Activated CD8-positive, alpha-beta memory T cell treated with anti-CD3 and anti-CD28 coated beads for 1 hour (primary cell): ENCODE results near the gene FAM25A.
"Not testable (repeated sequence)": the region's sequence is repeated elsewhere in the genome, so short reads cannot be mapped to it uniquely, and the experiment has no call there.

Experiments used
- DNase-seq, 2 donors: peaks; one replicate each; pipeline ENCODE4 v3.0.0-alpha.2; 2020; ENCODE audit warnings: low read depth in 1 of 2; ENCODE audit errors: extremely low read depth in 1 of 2

FAM25A gene

DNA sequence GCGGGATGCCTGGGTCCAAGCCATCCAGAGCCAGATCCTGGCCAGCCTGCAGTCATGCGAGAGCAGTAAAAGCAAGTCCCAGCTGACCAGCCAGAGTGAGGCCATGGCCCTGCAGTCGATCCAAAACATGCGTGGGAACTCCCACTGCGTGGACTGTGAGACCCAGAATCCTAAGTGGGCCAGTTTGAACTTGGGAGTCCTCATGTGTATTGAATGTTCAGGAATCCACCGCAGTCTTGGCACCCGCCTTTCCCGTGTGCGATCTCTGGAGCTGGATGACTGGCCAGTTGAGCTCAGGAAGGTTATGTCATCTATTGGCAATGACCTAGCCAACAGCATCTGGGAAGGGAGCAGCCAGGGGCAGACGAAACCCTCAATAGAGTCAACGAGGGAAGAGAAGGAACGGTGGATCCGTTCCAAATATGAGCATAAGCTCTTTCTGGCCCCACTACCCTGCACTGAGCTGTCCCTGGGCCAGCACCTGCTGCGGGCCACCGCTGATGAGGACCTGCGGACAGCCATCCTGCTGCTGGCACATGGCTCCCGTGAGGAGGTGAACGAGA, 10.9 kb upstream of the FAM25A start:
- not testable (repeated sequence) for DNase-seq

DNA sequence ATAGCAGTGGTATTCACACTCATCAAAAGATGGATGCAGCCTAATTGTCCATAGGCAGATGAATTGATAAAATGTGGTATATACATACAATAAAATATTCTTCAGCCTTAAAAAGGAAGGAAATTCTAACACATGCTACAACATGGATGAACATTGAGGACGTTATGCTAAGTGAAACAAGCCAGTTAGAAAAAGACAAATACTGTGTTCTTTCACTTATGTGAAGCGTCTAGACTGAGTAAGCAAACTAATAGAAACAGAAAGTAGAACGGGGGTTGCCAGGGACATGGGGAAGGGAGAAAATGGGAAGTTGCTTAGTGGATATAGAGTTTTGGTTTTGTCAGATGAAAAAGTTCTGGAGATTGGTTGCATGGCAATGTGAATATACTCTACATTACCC, 6.6 kb upstream of the FAM25A start:
- DNase-seq: not testable (repeated sequence)

DNA sequence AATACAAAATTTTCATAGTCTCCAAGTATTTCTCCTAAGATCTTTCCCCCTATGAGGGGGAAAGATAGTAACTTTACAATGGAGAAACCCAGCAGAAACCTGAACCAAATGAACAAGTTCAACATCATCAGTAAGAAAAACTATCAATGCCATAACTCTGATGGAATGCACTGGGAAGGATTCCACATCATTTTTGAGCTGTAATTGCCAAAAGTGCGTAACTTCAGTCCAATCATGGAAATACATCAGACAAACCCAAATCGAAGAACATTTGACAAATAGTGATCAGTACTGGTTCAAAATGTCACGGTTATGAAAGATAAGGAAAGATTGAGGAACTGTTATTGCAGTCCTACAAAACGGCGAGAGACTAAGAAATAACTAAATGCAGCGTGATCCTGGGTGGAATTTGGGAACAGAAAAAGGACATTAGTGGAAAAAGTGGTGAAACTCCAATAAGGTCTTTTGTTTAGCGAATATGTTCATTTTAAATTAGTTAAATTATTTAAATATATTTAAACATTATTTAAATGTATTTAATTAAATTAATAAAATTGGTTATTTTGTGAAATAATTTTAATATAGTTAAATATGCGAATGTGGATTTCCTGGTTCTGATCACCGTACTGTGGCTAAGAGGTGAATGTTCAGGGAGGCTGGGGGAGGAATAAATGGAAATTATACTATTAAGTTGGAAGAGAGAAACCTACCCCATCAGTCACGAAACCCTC, 4.9 kb upstream of the FAM25A start:
- DNase-seq: not testable (repeated sequence)

- DNase-seq: not testable (repeated sequence)
Measured at GRCh38 chr10:87018127-87018526, 2.0 kb upstream of the FAM25A start.

DNA sequence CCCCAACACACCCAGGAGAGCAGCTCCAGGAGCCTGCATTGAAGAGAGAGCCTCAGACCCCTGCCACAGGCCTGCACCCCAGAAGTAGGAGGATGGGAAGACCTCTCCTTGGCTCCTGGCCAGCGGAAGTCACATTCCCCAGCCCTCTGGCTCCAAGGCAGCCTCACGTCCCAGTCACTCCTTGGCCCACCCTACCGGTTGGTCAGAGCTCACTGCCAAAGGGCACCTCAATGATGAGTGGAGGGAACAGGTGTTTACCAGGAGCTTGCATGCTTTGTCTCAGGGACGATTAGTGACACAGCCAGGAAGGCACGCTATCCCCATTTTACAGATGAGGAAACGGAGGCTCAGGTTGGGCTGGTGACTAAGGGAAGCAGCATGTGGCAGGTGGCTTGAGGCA, 1.0 kb upstream of the FAM25A start:
- DNase-seq: not testable (repeated sequence)

GRCh38 chr10:87019504-87019903, 590 bp upstream of the FAM25A start:
- DNase-seq: not testable (repeated sequence)

GRCh38 chr10:87025285-87025958, 5.3 kb downstream of the FAM25A start:
- DNase-seq: not testable (repeated sequence)

DNA sequence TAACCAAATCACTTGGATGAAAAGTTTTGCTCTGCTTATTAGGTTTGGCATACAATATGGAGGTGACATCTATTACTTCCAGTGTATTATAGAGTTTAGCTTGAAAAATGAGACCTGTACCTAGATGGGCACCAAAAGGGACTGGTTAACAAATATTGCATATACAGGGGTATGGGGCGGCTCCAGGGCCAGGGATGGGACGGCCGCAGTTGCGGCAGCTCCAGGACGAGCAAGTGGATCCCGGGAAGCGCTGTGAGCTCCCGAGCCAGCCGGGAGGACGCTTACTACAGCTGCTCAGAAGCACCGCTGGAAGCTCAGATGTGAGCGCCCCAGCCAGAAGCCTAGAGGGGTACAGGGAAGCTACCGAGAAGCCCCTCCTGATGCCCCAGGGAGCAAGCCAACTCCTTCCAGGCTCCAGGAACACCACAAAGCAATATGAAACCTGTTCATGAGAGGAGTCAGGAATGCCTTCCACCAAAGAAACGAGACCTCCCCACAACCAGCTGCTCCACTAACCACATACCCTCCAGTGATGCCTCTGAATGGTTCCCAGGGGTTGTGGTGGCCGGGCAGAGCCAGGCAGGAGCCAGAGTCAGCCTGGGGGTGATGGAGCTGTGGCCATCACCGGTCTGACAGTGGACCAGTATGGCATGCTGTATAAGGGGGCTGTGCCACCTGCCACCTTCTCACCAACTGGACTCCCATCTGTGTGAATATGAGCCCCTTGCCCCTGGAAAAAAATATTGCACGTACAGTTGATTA, 6.8 kb downstream of the FAM25A start:
- not testable (repeated sequence) for DNase-seq

DNA sequence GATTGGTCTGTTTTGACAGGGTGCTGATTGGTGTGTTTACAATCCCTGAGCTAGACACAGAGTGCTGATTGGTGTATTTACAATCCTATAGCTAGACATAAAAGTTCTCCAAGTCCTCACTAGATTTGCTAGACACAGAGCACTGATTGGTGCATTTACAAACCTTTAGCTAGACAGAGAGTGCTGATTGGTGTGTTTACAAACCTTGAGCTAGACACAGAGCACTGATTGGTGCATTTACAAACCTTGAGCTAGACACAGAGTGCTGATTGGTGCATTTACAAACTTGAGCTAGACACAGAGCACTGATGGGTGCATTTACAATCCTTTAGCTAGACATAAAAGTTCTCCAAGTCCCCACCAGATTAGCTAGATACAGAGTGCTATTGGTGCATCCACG, 10.3 kb downstream of the FAM25A start:
- not testable (repeated sequence) for DNase-seq

DNA sequence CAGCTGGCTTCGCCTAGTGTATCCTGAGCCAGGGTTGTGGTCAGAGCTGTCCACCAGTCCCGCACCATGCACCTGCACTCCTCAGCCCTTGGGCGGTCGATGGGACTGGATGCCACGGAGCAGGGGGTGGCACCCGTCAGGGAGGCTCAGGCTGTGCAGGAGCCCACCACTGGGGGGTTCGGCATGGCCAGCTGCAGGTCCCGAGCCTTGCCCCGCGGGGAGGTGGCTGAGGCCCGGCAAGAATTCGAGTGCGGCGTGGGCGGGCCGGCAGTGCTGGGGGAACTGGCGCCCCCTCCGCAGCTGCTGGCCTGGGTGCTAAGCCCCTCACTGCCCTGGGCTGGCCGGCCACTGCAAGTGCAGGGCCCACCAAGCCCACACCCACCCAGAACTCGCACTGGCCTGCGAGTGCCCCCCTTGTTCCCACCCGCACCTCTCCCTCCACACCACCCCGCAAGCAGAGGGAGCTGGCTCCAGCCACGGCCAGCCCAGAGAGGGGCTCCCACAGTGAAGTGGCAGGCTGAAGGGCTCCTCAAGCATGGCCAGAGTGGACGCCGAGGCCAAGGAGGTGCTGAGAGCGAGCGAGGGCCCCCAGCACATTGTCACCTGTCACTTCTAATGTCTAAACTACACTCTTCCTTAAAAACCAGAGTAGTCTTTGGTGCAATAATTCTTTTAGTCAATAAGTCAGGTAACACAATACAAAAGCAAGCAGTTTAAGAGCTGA, 11.0 kb downstream of the FAM25A start:
- no peak for DNase-seq

DNA sequence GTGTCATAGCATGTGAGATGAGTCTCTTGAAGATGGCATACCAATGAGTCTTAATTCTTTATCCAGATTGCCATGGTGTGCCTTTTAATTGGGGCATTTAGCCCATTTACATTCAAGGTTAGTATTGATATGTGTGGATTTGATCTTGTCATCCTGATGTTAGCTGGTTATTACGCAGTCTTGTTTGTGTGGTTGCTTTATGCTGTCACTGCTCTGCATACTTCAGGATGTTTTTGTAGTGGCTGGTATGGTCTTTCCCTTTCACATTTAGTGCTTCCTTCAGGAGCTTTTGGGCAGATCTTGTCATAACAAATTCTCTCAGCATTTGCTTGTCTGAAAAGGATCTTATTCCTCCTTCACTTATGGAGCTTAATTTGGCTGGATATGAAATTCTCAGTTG, 16.5 kb downstream of the FAM25A start:
- no peak for DNase-seq

DNA sequence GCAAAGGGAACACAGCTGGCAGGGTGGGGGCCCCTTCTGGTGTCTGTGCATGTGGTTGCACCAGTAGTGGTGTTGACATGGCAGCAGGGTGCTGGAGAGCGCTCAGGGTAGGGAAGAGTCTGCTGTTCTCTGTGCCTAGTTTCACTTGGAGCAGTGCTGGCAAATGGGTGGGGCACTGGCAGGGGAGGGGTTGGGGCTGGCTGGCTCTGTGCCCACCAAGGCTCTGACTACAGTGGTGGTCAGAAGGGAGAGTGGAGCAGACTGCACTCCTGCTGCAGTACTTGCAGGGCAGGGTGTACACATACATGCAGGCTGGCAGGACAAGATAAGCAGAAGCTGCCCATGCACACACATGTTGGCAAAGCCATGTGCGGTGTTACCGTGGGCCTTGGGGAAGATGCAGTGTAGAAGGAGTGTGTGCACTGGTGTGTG, 18.2 kb downstream of the FAM25A start:
- DNase-seq: no peak

- DNase-seq: no peak
Measured at GRCh38 chr10:87038786-87039185, 18.7 kb downstream of the FAM25A start.

DNA sequence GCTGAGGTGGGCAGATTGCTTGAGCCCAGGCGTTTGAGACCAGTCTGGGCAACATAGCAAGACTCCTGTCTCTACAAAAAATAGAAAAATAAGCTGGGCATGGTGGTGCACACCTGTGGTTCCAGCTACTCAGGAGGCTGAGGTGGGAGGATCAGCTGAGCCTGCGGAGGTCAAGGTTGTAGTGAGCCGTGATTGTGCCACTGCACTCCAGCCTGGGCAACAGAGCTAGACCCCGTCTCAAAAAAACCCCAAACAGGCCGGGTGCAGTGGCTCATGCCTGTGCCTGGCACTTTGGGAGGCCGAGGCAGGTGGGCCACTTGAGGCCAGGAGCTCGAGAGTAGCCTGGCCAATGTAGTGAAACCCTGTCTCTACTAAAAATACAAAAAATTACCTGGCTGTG, 23.5 kb downstream of the FAM25A start:
- not testable (repeated sequence) for DNase-seq

GRCh38 chr10:87045434-87045938, 25.4 kb downstream of the FAM25A start:
- DNase-seq: no peak

DNA sequence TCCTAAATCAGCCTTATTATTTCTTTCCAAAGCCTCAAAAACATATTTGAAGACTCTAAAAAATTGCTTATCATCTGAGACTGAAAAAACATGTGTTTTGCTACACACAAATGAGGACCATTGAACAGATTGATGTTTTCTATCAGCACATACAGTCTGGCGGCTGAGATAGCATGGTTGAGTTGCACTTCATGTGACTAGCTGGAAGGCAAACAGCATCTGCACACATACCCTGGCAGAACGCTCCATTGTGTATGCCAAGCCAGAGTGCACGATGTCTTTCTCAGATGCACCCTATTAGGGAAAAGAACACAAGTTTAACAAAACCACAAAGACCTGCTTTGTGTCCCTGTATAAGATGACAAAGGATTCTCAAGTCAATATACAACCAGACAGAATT, 33.0 kb downstream of the FAM25A start:
- no peak for DNase-seq

DNA sequence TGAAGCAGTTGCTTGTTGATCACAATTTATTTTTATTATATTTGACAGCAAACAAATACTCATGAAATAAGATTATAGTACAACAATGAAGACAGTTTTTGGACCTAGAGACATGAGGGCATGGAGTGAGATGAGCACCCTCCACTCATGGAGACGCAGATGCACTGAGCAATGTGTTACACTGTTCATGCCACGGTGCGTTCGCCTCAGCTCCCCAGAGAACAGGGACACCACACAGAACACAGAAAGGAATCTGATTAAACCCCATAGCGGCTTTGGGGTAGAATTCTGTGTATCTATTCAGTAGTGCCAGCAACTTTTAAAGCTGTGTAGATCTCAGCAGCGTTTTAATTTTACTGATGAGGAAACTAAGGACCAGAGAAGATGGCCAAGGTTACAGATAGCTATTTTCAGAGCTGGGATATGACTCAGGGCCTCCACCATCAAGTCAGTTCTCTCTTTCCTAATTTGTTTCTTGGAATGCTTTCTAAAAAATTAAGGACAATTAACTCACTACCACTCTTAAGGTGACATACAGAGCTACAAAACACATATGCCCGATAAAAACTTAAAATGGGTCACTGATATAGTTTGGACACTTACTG, 33.6 kb downstream of the FAM25A start:
- DNase-seq: no peak

GRCh38 chr10:87054373-87055295, 34.5 kb downstream of the FAM25A start:
- no peak for DNase-seq

DNA sequence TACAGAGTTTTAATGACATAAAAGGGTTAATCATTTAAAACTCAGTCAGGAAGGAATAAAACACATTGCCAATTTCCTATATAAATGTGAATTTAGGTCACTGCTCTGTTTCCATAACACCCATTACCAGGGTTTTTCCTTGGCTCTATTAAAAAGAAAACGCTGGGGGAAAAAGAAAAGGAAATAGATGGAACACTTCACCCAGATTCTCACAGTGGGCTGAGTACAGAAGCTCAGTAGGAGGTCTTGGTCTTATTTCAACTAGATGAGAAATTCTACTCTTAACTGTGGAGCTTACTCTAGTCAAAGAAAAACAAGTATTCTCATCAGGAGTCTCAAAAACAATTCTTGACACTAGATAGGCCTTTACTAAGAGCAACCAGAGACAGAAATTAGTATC, 38.1 kb downstream of the FAM25A start:
- DNase-seq: no peak
